ENCODE results near the gene GRAP2.
"Not testable (repeated sequence)": the region's sequence is repeated elsewhere in the genome, so short reads cannot be mapped to it uniquely, and the experiment has no call there.

The GRAP2 gene

DNA sequence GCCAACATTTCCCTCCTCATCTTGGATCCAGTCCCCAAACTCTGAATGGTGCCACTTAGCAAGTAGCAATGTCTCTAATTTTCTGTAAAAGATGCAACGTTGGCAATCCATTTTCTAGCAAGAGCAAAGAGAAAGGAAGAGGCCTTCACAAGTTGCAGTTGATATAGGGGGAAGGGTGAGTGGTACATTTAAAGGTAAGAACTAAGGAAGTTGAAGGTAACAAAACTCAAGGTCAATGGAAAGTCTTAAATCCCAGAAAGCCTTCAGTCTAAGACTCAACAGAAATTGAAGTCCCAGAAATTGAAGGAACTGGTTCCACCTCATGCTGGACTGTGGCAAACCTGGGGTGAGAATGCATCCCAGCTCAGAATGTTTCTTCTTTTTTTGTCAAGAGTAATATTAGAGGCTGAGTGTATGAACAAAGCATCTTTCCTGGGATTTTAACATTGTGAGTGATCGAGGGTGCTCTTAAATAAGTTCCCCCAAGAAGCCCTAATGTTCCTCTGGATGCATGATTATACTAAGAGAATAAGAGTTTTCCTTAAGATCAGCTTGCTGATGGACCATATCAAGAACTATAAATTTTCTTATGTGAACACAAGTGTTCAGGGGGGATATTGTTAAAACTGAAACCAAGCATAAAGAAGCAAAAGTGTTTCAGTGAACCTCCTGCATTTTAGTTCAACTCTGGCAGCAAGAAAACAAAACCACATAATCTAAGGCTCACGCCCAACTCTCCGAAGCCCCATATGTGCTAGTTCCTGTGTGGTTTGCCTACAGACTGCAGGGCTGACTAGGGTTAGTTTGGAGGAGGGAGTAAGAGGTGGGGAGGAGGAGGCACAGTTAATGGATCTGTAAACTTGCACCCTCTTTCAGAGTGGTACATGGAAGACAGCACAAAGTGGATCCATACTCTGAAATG lies at the start of gene GRAP2:
TSS of gene GRAP2 (plus strand) at position 779 of the 922 bp plus-strand sequence. CDS start 46,023 bp downstream, outside the sequence.
- Mint-ChIP-seq H3K9me3 (no peaks in the 10 kb centered on the region), H3K4me1 (ENCODE audit: low read depth) (peaks cover 43% of the 10 kb centered on the region), H3K27me3 (no peaks in the 10 kb centered on the region), H3K4me3 (peak within 1 kb of the TSS; percentile 90), H3K27ac (peak within 1 kb of the TSS; percentile 90), H3K36me3 (ENCODE audit: low read depth) (peaks cover 15% of the 10 kb centered on the region)

DNA sequence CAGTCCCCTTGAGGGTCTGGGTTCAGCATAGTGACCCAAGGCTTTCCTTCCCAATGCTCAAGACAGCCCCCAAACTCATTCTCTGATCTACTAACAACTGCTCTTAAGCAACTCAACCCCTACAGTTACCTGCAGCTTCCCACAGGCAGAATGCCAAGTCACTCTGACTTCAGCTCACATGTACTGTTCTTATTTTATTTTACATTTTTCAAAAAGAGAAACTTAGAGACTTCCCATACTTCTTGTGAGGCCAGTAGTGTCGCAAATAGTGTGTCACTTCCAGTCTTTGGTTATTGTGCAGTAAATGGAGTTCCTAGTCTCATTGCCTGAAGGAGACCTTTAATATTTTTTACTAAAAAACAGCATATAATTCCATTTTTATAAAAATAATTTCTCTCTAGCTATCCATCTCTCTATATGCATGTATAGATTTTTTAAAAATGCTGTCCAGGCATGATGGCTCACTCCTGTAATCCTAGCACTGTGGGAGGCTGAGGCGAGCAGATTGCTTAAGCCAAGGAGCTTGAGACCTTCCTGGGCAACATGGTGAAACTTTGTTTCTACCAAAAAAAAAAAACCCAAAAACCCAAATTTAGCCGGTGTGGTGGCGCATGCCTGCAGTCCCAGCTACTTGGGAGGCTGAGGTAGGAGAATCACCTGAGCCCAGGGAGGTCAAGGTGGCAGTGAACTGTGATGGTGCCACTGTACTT lies 49.1 kb upstream of the GRAP2 start:
- H3K4me3 Mint-ChIP-seq = no peak overlapping the region
- no peaks in the 10 kb centered on the region for H3K4me1 Mint-ChIP-seq (ENCODE audit: low read depth)
- no peaks in the 10 kb centered on the region for H3K9me3 Mint-ChIP-seq
- H3K27me3 Mint-ChIP-seq = no peaks in the 10 kb centered on the region
- no peak overlapping the region for H3K27ac Mint-ChIP-seq
- H3K36me3 Mint-ChIP-seq (ENCODE audit: low read depth) = no peaks in the 10 kb centered on the region

DNA sequence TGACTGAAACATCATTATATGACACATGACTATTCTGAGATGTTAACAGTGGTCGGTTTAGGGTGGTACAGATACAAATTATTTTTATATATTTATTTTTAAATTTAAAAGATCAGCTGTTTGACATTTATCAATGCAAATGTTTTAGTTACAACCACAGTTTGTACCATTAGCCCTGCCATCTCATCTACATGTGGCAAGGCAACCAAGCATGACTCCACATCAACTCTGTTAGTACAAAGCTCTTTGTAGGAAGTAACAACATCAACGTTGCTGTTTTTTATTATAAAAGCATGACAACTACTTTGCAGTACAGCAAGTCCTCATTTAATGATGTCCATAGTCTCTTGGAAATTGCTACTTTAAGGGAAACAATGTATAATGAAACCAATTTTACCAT lies 48.1 kb upstream of the GRAP2 start:
- Mint-ChIP-seq H3K36me3 (ENCODE audit: low read depth) (no peaks in the 10 kb centered on the region), H3K4me1 (ENCODE audit: low read depth) (no peaks in the 10 kb centered on the region), H3K4me3 (no peak overlapping the region), H3K27me3 (no peaks in the 10 kb centered on the region), H3K27ac (no peak overlapping the region), H3K9me3 (no peaks in the 10 kb centered on the region)

DNA sequence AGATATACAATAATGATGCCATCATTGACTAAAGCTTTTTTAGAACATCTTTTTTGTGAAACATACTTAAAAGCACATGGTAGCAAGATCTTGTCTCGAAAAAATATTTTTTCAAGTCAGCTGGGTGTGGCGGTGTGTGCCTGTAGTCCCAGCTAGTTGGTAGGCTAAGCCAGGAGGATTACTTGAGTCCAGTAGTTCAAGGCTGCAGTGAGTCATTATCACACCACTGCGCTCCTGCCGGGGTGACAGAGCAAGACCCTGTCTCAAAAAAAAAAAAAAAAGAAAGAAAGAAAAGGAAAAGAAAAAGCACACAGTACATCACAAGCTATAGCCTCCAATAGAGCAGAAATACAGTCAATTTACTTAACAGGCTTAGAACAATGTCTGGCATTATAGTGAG lies 44.3 kb upstream of the GRAP2 start:
- no peaks in the 10 kb centered on the region for H3K36me3 Mint-ChIP-seq (ENCODE audit: low read depth)
- H3K4me1 Mint-ChIP-seq (ENCODE audit: low read depth) = peaks cover 24% of the 10 kb centered on the region
- H3K9me3 Mint-ChIP-seq = no peaks in the 10 kb centered on the region
- no peak overlapping the region for H3K4me3 Mint-ChIP-seq
- H3K27me3 Mint-ChIP-seq = no peaks in the 10 kb centered on the region
- no peak overlapping the region for H3K27ac Mint-ChIP-seq

DNA sequence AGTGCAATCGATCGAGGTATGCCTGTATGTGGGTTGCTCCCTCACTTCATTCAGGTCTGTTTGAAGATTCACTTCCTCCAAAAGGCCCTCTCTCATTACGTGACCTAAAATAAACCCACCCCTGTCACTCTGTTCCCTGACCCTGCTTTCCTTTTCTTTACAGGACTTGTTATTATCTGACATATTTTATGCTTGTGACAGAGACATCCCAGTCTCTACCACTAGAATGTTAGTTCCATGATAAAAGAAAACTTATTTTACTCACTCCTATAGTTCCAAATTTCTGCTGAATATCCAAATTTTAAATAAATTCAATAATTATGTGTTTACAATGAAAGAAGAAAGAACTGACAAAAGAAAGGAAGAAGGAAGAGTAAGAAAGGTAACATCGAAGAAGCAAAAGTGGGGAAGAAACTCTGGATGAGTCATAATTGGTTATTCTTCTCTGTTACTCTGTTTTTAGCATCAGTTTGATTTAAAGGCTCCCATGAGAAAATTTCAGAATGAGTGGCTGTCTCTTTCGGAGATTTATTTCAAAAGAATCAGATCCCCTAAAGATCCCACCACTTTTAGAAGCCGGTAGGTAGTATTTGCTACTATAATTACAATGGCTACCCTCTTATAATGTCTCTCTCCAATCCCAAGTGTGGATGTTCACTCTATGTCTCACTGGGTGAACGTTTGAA lies 40.8 kb upstream of the GRAP2 start:
- Mint-ChIP-seq H3K27me3 (no peaks in the 10 kb centered on the region), H3K4me1 (ENCODE audit: low read depth) (peaks cover 24% of the 10 kb centered on the region), H3K27ac (peak overlapping the region; percentile 76), H3K9me3 (no peaks in the 10 kb centered on the region), H3K4me3 (peak overlapping the region; percentile 38), H3K36me3 (ENCODE audit: low read depth) (no peaks in the 10 kb centered on the region)

DNA sequence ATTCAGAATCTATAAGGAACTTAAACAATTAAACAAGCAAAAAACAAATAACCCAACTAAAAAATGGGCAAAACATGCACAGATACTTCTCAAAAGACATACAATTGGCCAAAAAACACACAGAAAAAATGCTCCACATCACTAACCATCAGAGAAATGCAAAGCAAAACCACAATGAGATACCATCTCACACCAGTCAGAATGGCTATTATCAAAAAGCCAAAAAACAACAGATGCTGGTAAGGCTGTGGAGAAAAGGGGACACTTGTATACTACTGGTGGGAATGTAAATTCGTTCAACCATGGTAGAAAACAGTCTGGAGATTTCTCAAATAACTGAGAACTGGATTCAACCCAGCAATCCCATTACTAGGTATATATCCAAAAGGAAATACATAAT lies 32.1 kb upstream of the GRAP2 start:
- H3K4me3 Mint-ChIP-seq = no peak overlapping the region
- peaks cover 4% of the 10 kb centered on the region for H3K9me3 Mint-ChIP-seq
- peaks cover 20% of the 10 kb centered on the region for H3K4me1 Mint-ChIP-seq (ENCODE audit: low read depth)
- H3K27me3 Mint-ChIP-seq = no peaks in the 10 kb centered on the region
- no peaks in the 10 kb centered on the region for H3K36me3 Mint-ChIP-seq (ENCODE audit: low read depth)
- no peak overlapping the region for H3K27ac Mint-ChIP-seq

DNA sequence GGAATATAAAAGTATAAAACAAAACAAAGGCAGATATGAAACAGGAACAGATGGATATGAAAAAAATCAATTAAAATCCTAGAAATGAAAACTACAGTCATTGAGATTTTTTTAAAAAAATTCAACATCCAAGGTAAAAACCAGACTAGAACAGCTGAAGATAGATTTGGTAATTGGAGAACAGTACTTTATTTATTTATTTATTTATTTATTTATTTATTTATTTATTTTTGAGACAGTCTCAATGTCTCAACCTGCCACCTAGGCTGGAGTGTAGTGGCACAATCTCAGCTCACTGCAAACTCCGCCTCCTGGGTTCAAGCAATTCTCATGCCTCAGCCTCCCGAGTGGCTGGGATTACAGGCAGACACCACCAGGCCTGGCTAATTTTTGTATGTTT lies 31.1 kb upstream of the GRAP2 start:
- not testable (repeated sequence) for H3K27me3 Mint-ChIP-seq; H3K36me3 Mint-ChIP-seq (ENCODE audit: low read depth)

DNA sequence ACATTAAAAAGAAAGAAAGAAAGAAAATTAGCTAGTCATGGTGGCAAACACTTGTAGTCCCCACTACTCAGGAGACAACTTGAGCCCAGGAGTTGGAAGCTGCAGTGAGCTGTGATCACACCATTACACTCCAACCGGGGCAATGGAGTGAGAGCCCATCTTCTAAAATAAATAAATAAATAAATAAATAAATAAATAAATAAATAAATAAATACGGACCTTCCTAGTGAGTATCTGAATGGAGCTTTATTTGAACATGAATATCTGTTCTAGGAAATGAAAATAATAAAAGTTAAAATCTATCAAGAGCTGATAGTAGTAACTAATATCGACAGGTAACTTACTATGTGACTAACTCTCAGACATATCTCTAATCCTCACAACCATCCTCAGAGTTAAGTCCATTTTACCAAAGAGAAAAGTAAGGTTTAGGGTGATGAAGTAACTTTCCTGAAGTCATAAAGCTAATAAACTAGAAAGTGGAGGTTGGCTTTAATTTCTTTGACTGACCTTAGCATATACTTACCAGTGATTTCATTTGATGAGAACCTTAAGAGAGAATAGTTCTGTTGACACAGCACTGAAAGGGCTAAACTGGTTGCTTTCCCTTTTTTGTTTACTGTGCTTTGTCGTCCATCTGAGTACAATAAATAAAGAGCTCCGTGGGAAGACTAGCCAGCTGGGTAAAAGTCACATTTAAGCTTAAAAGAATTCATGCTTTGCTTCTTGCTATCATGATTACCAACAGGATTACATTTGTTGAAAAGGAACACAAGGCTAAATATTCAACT lies 29.7 kb upstream of the GRAP2 start:
- Mint-ChIP-seq H3K4me1 (ENCODE audit: low read depth) (peaks cover 23% of the 10 kb centered on the region), H3K27ac (no peak overlapping the region), H3K4me3 (no peak overlapping the region), H3K27me3 (no peaks in the 10 kb centered on the region), H3K36me3 (ENCODE audit: low read depth) (no peaks in the 10 kb centered on the region), H3K9me3 (peaks cover 4% of the 10 kb centered on the region)

More for the DNA sequence above, 31.1 kb upstream of the GRAP2 start:
- H3K9me3 Mint-ChIP-seq, H3K4me3 Mint-ChIP-seq, H3K27ac Mint-ChIP-seq: not testable (repeated sequence)
- peaks cover 27% of the 10 kb centered on the region for H3K4me1 Mint-ChIP-seq (ENCODE audit: low read depth)

DNA sequence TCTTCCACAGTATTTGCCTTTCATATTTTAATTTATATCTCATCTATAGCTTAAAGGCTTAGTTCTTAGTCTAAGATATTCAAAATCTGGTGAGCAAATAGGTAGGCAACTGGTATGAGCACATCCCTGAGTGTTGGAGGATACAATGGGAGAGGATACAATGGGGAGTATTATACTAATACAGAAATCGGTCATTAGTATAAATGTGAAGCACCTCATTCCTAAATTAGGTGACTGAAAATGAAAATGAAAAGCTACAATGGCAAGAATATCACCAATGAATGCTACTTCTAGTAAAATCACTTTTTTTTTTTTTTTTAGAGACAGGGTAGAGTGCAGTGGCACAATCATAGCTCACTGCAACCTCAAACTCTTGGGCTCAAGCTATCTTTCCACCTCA lies 28.3 kb upstream of the GRAP2 start:
- peaks cover 27% of the 10 kb centered on the region for H3K4me1 Mint-ChIP-seq (ENCODE audit: low read depth)
- H3K36me3 Mint-ChIP-seq (ENCODE audit: low read depth) = no peaks in the 10 kb centered on the region
- H3K9me3 Mint-ChIP-seq = peaks cover 4% of the 10 kb centered on the region
- H3K27me3 Mint-ChIP-seq = no peaks in the 10 kb centered on the region
- H3K4me3 Mint-ChIP-seq = no peak overlapping the region
- H3K27ac Mint-ChIP-seq = no peak overlapping the region

DNA sequence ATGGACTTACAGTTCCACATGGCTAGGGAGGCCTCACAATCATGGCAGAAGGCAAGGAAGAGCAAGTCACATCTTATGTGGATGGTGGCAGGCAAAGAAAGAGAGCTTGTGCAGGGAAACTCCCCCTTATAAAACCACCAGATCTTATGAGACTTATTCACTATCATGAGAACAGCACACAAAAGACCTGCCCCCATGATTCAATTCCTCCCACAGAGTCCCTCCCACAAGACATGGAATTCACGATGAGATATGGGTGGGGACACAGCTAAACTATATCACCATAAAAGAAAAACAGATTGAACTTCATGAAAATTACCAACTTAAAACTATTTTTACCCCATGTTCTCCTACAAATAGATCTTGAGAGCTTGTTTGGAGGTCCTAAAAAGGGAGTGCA lies 26.9 kb upstream of the GRAP2 start:
- Mint-ChIP-seq H3K36me3 (ENCODE audit: low read depth) (no peaks in the 10 kb centered on the region), H3K27ac (no peak overlapping the region), H3K9me3 (peaks cover 3% of the 10 kb centered on the region), H3K4me1 (ENCODE audit: low read depth) (peaks cover 20% of the 10 kb centered on the region), H3K4me3 (no peak overlapping the region), H3K27me3 (no peaks in the 10 kb centered on the region)

DNA sequence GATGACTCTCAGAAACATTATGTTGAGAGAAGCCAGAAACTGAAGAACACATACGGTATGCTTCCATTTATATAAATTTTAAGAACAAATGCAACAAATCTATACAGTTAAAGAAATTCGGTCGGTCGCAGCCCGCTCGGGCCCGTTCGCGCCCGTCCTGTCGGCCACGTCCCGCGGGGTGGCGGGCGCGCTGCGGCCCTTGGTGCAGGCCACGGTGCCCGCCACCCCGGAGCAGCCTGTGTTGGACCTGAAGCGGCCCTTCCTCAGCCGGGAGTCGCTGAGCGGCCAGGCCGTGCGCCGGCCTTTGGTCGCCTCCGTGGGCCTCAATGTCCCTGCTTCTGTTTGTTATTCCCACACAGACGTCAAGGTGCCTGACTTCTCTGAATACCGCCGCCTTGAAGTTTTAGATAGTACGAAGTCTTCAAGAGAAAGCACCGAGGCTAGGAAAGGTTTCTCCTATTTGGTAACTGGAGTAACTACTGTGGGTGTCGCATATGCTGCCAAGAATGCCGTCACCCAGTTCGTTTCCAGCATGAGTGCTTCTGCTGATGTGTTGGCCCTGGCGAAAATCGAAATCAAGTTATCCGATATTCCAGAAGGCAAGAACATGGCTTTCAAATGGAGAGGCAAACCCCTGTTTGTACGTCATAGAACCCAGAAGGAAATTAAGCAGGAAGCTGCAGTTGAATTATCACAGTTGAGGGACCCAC lies 25.6 kb upstream of the GRAP2 start:
- H3K9me3 Mint-ChIP-seq; H3K36me3 Mint-ChIP-seq (ENCODE audit: low read depth); H3K4me3 Mint-ChIP-seq; H3K27me3 Mint-ChIP-seq; H3K27ac Mint-ChIP-seq: not testable (repeated sequence)
- peaks cover 20% of the 10 kb centered on the region for H3K4me1 Mint-ChIP-seq (ENCODE audit: low read depth)

DNA sequence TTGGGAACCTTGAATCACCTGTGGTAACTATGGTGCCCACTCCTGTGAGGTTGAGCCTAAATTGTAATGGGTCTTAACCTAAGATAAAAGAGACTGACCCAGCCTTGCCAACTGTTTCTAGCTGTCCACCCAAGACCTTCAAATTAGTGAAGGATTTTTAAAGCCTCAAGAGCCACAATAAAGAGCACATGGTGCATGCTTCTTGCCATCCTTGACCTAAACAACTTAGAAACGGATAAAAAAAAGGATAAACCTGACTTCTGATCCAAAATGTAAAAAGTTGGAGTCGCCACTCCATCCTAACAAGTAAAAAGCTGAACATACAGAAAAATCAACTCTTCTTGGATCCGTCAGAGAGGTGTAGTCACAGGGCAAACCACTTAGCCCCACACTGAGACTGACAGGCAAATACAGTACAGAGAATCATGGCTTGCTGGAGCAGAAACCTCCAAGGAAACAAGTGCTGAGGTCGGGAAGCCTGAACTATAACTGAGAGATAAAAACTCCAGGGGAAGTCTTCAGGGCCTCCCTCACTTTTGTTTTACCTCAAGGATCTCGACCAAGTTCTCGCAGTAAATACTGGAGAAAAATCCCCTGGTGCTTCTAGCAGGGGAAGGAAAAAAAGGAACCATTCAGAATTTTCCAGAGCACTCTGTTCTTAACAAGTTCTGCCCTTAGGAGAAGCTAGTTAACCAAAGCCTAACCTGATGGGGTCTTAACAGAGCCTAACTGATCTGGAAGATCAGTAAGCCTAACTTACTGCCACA lies 23.6 kb upstream of the GRAP2 start:
- Mint-ChIP-seq H3K27ac (no peak overlapping the region), H3K4me3 (no peak overlapping the region), H3K4me1 (ENCODE audit: low read depth) (peaks cover 20% of the 10 kb centered on the region), H3K36me3 (ENCODE audit: low read depth) (no peaks in the 10 kb centered on the region), H3K27me3 (no peaks in the 10 kb centered on the region), H3K9me3 (no peaks in the 10 kb centered on the region)

DNA sequence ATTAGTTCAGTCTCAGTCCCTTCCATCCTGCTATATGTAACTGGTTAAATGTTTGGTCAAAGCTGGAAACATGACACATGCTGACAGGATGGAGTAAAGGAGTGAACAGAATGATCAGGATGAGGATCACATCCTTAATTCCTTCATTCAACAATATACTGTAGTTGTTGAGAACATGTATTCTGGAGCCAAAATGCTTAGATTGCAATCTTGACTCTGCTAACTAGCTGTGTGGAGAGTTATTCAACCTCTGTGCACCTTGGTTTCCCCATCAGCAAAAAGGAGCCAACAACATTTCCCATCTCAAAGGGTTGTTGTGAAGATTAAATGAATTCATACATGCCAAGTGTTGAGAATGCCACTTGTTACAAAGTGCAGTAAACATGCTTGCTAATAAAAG lies 20.2 kb upstream of the GRAP2 start:
- Mint-ChIP-seq H3K4me3 (no peak overlapping the region), H3K36me3 (ENCODE audit: low read depth) (no peaks in the 10 kb centered on the region), H3K27me3 (no peaks in the 10 kb centered on the region), H3K9me3 (no peaks in the 10 kb centered on the region), H3K4me1 (ENCODE audit: low read depth) (peaks cover 9% of the 10 kb centered on the region), H3K27ac (no peak overlapping the region)
